Right lobe of liver (tissue), 6 donors: ENCODE data around the gene WDR5. TPM values are rescaled to one million over a fixed set of nuclear protein-coding genes. Genes with fewer than 3 reads are reported as not detected.
"Not testable (repeated sequence)": the region's sequence is repeated elsewhere in the genome, so short reads cannot be mapped to it uniquely, and the experiment has no call there.

ENCODE experiments used
- ATAC-seq, 4 donors: fragments of 200-7000 bp; cut with Tn5 transposase; one replicate each; pipeline ENCODE4 v1.9.1; 2020; ENCODE audit warnings: mild to moderate bottlenecking in 4 of 4, moderate library complexity in 4 of 4
- DNase-seq, 3 donors: peaks; one replicate each; pipeline ENCODE4 v3.0.0-alpha.2; 2020
- H3K27ac ChIP-seq, 3 donors: fragments of 200-600 bp; one replicate each; pipeline ENCODE4 v1.8.0; 2022
- H3K27me3 ChIP-seq, 2 donors: fragments of 200-600 bp; one replicate each; pipeline ENCODE4 v1.8.0; 2022
- H3K36me3 ChIP-seq, 4 donors: fragments of 200-600 bp; sonication (generic) in 1 of 4; one replicate each; pipeline versions ENCODE4 v1.5.1 to v1.8.0; 2017 to 2022; ENCODE audit warnings: control low read depth in 1 of 4
- H3K4me1 ChIP-seq, 4 donors: fragments of 200-600 bp; sonication (generic) in 1 of 4; one replicate each; pipeline versions ENCODE4 v1.5.1 to v1.8.0; 2017 to 2022; ENCODE audit warnings: control low read depth in 1 of 4
- H3K4me3 ChIP-seq, 3 donors: fragments of 200-600 bp; one replicate each; pipeline ENCODE4 v1.8.0; 2022
- H3K9me3 ChIP-seq, 4 donors: fragments of 200-600 bp; sonication (generic) in 1 of 4; one replicate each; pipeline versions ENCODE4 v1.5.1 to v1.8.0; 2017 to 2022; ENCODE audit warnings: control low read depth in 1 of 4
- CTCF ChIP-seq, 4 donors: fragments of 200-600 bp in 3 of 4; fragments of 450-650 bp in 1 of 4; IDR thresholded peaks; one replicate each; pipeline versions ENCODE4 v1.5.1 to v1.8.0; 2016 to 2022; ENCODE audit warnings: antibody characterized with exemption in 4 of 4, mild to moderate bottlenecking in 2 of 4
- POLR2A ChIP-seq: fragments of 450-650 bp; IDR thresholded peaks from one replicate; pipeline ENCODE4 v1.6.1; 2017; ENCODE audit warnings: antibody characterized with exemption, mild to moderate bottlenecking
- WGBS: methylation state at CpG from one replicate; pipeline ENCODE4 v1.1.6; 2018; ENCODE audit warnings: low coverage, low lambda C conversion rate; ENCODE audit not compliant: insufficient coverage; ENCODE audit errors: missing lambda C conversion rate; 5-methylcytosine and 5-hydroxymethylcytosine counted together
- intact Hi-C, 2 donors: fragments of 100-400 bp; cut with DNase I; formaldehyde crosslinking; loops; one replicate each; pipeline versions ENCODE4 v1.11.2 to v1.14.1; 2022
- total RNA-seq, 6 experiments: library from RNA; depleted of rRNA in 2 of 6; stranded (reverse); fragments of >200 nt in 2 of 6; fragmentation: NEBNext Ultra II Directional in 3 of 6; extraction: Animal tissue kit (Norgen Biotek cat#: 25700) in 3 of 6; gene quantifications; one replicate each; pipeline versions ENCODE4 v1.1.0 to v1.2.4, GENCODE V29; 2016 to 2023
- donor health status: DM: no; HTN: yes; CAD: no.
- donor health status: DM: no; HTN: no; CAD: no.
- donor health status: DM: no; HTN: no; CAD: no.
- donor health status: DM: no; HTN: yes; CAD: no.
- donor health status: DM: no; HTN: yes; CAD: no.

Gene WDR5
- total RNA-seq, 6 experiments from 2014 or later, result 16.6 to 24.0 (median 19.9) TPM

- intact Hi-C loops, result no loop called here
- no peak for TF ChIP-seq POLR2A
- Histone ChIP-seq H3K36me3 (no peaks in the 10 kb centered on the region), H3K4me1 (no peaks in the 10 kb centered on the region), H3K27ac (no peak overlapping the region), H3K27me3 (no peaks in the 10 kb centered on the region), H3K4me3 (no peak overlapping the region), H3K9me3 (no peaks in the 10 kb centered on the region)
- no peak for ATAC-seq
- no peak for DNase-seq
- WGBS, result 68% methylated on average over 5 of the region's 6 CpGs
These were observed 23.3 kb upstream of the WDR5 start for GRCh38 chr9:134112561-134112960.

GRCh38 chr9:134118972-134119371 is 16.9 kb upstream of the WDR5 start:
- not testable (repeated sequence) for H3K9me3 ChIP-seq
- WGBS, result no CpG with 5 or more reads among the region's 26 CpGs
- DNase-seq, result peak in 1 of 3 donors; percentile 3

GRCh38 chr9:134123764-134124128 is 12.1 kb upstream of the WDR5 start:
- peaks cover 0 to 6% (median 2%) of the 10 kb centered on the region in 4 donors for H3K4me1 ChIP-seq
- H3K4me3 ChIP-seq, result no peak overlapping the region
- no peaks in the 10 kb centered on the region for H3K36me3 ChIP-seq
- no peak for DNase-seq
- TF ChIP-seq CTCF (IDR thresholded peaks at IDR 0.05) (no peak), POLR2A (no peak)
- peak in 3 of 4 donors; percentile 16 to 40 (median 29) for ATAC-seq
- H3K27ac ChIP-seq, result no peak overlapping the region
- intact Hi-C loops, result no loop called here
- H3K27me3 ChIP-seq, result no peaks in the 10 kb centered on the region
- WGBS, result 50% methylated on average over 10 of the region's 10 CpGs
- no peaks in the 10 kb centered on the region for H3K9me3 ChIP-seq

More at GRCh38 chr9:134118972-134119371, 16.9 kb upstream of the WDR5 start:
- H3K27ac ChIP-seq, H3K4me3 ChIP-seq, H3K36me3 ChIP-seq, ATAC-seq, H3K27me3 ChIP-seq, H3K4me1 ChIP-seq, intact Hi-C loops: not testable (repeated sequence)

GRCh38 chr9:134125413-134126095 is 10.3 kb upstream of the WDR5 start:
- intact Hi-C loops, result no loop called here
- Histone ChIP-seq H3K4me1 (peaks cover 0 to 6% (median 2%) of the 10 kb centered on the region in 4 donors), H3K27me3 (no peaks in the 10 kb centered on the region), H3K4me3 (no peak overlapping the region), H3K36me3 (no peaks in the 10 kb centered on the region), H3K27ac (no peak overlapping the region), H3K9me3 (no peaks in the 10 kb centered on the region)
- 56% methylated on average over 5 of the region's 16 CpGs for WGBS
- DNase-seq (peak in 1 of 3 donors; percentile 53), ATAC-seq (no peak)
- TF ChIP-seq POLR2A (no peak), CTCF (IDR thresholded peaks at IDR 0.05) (no peak)

- no peaks in the 10 kb centered on the region for H3K27me3 ChIP-seq
- H3K27ac ChIP-seq, result no peak overlapping the region
- H3K4me1 ChIP-seq, result peaks cover 0 to 10% (median 2%) of the 10 kb centered on the region in 4 donors
- DNase-seq (no peak), ATAC-seq (no peak)
- TF ChIP-seq POLR2A (no peak), CTCF (IDR thresholded peaks at IDR 0.05) (no peak)
- intact Hi-C loops, result no loop called here
- H3K9me3 ChIP-seq, result no peaks in the 10 kb centered on the region
- H3K4me3 ChIP-seq, result no peak overlapping the region
- H3K36me3 ChIP-seq, result no peaks in the 10 kb centered on the region
- no CpG with 5 or more reads among the region's 14 CpGs for WGBS
These were observed 9.5 kb upstream of the WDR5 start for GRCh38 chr9:134126373-134126772.
